Mesothelial cell of epicardium (in vitro differentiated cells): Measurements from ENCODE around the gene TBCD. TPM values are rescaled to one million over a fixed set of nuclear protein-coding genes. Genes with fewer than 3 reads are reported as not detected.

Source experiments
- DNase-seq, 2 experiments: peaks; one replicate each; pipeline ENCODE4 v3.0.0; 2021; ENCODE audit warnings: low spot score in 2 of 2; ENCODE audit not compliant: unreplicated experiment in 2 of 2
- H3K27ac Mint-ChIP-seq: 2 replicates; pipeline ENCODE4 v1.8.0; 2021; ENCODE audit warnings: mixed read lengths
- H3K27me3 Mint-ChIP-seq: 2 replicates; pipeline ENCODE4 v1.8.0; 2021; ENCODE audit warnings: low read depth, mixed read lengths
- H3K36me3 Mint-ChIP-seq: 2 replicates; pipeline ENCODE4 v1.8.0; 2021; ENCODE audit warnings: mixed read lengths
- H3K4me1 Mint-ChIP-seq: 2 replicates; pipeline ENCODE4 v1.8.0; 2021; ENCODE audit warnings: mixed read lengths
- H3K4me3 Mint-ChIP-seq: 2 replicates; pipeline ENCODE4 v1.8.0; 2021; ENCODE audit warnings: mild to moderate bottlenecking, moderate library complexity, mixed read lengths
- H3K9me3 Mint-ChIP-seq: 2 replicates; pipeline ENCODE4 v1.8.0; 2021; ENCODE audit warnings: mixed read lengths
- CTCF ChIP-seq: fragments of 200-600 bp; sonication (generic); IDR thresholded peaks from one replicate; pipeline ENCODE4 v1.5.0; 2021; ENCODE audit warnings: antibody characterized with exemption; ENCODE audit not compliant: unreplicated experiment
- total RNA-seq: library from RNA; stranded (reverse); gene quantifications from 3 replicates; pipeline ENCODE4 v1.2.1, GENCODE V29; 2021

TBCD gene
- total RNA-seq, 1 donor from 2014 or later: 117 TPM

- no peaks in the 10 kb centered on the region for H3K4me1 Mint-ChIP-seq
- peaks cover 12% of the 10 kb centered on the region for H3K36me3 Mint-ChIP-seq
Observed at GRCh38 chr17:82911822-82912221, 160.0 kb downstream of the TBCD start.

GRCh38 chr17:82912484-82913089, 160.7 kb downstream of the TBCD start:
- H3K27me3 Mint-ChIP-seq: no peaks in the 10 kb centered on the region
- no peaks in the 10 kb centered on the region for H3K9me3 Mint-ChIP-seq
- no peaks in the 10 kb centered on the region for H3K4me1 Mint-ChIP-seq
- no peak for TF ChIP-seq CTCF
- no peak overlapping the region for H3K27ac Mint-ChIP-seq
- no peak overlapping the region for H3K4me3 Mint-ChIP-seq
- no peak for DNase-seq
- peaks cover 12% of the 10 kb centered on the region for H3K36me3 Mint-ChIP-seq

More at GRCh38 chr17:82911822-82912221, 160.0 kb downstream of the TBCD start:
- no peak for TF ChIP-seq CTCF
- Mint-ChIP-seq H3K4me3 (no peak overlapping the region), H3K27me3 (no peaks in the 10 kb centered on the region), H3K9me3 (no peaks in the 10 kb centered on the region), H3K27ac (no peak overlapping the region)
- DNase-seq: no peak

- Mint-ChIP-seq H3K36me3 (peaks cover 12% of the 10 kb centered on the region), H3K9me3 (no peaks in the 10 kb centered on the region), H3K27me3 (no peaks in the 10 kb centered on the region), H3K4me1 (no peaks in the 10 kb centered on the region), H3K4me3 (no peak overlapping the region), H3K27ac (no peak overlapping the region)
- DNase-seq: no peak
- no peak for TF ChIP-seq CTCF
Observed at GRCh38 chr17:82913304-82914043, 161.6 kb downstream of the TBCD start.

GRCh38 chr17:82914375-82914774, 162.5 kb downstream of the TBCD start:
- H3K4me1 Mint-ChIP-seq: no peaks in the 10 kb centered on the region
- no peak for DNase-seq
- no peak overlapping the region for H3K27ac Mint-ChIP-seq
- peaks cover 12% of the 10 kb centered on the region for H3K36me3 Mint-ChIP-seq
- H3K4me3 Mint-ChIP-seq: no peak overlapping the region
- no peaks in the 10 kb centered on the region for H3K27me3 Mint-ChIP-seq
- no peak for TF ChIP-seq CTCF
- no peaks in the 10 kb centered on the region for H3K9me3 Mint-ChIP-seq

- no peaks in the 10 kb centered on the region for H3K27me3 Mint-ChIP-seq
- H3K27ac Mint-ChIP-seq: no peak overlapping the region
- no peak for DNase-seq
- H3K9me3 Mint-ChIP-seq: no peaks in the 10 kb centered on the region
- no peak overlapping the region for H3K4me3 Mint-ChIP-seq
- no peaks in the 10 kb centered on the region for H3K4me1 Mint-ChIP-seq
- peaks cover 12% of the 10 kb centered on the region for H3K36me3 Mint-ChIP-seq
- TF ChIP-seq CTCF: no peak
Observed at GRCh38 chr17:82915010-82915756, 163.3 kb downstream of the TBCD start.
